ENCODE results near the gene MALRD1.

Gene MALRD1

GRCh38 chr10:19783721-19784120, 735.1 kb downstream of the MALRD1 start:
- H3K4me3 ChIP-seq (ENCODE audit: low read depth, low read length): no peak overlapping the region
- TF ChIP-seq CTCF (IDR thresholded peaks at IDR 0.05; ENCODE audit: low read depth, low read length, missing control alignments): no peak
- in situ Hi-C loops (cut with HindIII; ENCODE audit: low sequenced_read_pairs): no loop called here
- no peak for DNase-seq (ENCODE audit: low read depth)
